Liver (tissue), 9 donors: ENCODE data around the gene DROSHA. TPM values are rescaled to one million over a fixed set of nuclear protein-coding genes. Genes with fewer than 3 reads are reported as not detected.
"Not testable (repeated sequence)": the region's sequence is repeated elsewhere in the genome, so short reads cannot be mapped to it uniquely, and the experiment has no call there.

Source experiments
- DNase-seq: peaks from one replicate; pipeline ENCODE4 v3.0.0-alpha.2; 2017; ENCODE audit warnings: low spot score
- H3K27ac ChIP-seq, 2 donors: one replicate each; pipeline ENCODE4 v1.7.0; 2013; ENCODE audit warnings: inconsistent platforms in 2 of 2, low read length in 2 of 2, control low read depth in 1 of 2, low read depth in 1 of 2, mild to moderate bottlenecking in 1 of 2
- H3K27me3 ChIP-seq, 4 donors: one replicate each; pipeline versions ENCODE4 v1.6.1 to v1.7.0; 2013; ENCODE audit warnings: low read length in 3 of 4, inconsistent platforms in 1 of 4, mild to moderate bottlenecking in 1 of 4, moderate library complexity in 1 of 4; ENCODE audit not compliant: control insufficient read depth in 4 of 4, insufficient read depth in 4 of 4
- H3K36me3 ChIP-seq, 4 donors: one replicate each; pipeline versions ENCODE4 v1.6.1 to v1.7.0; 2013; ENCODE audit warnings: low read length in 3 of 4, mild to moderate bottlenecking in 3 of 4, low read depth in 1 of 4, moderate library complexity in 1 of 4; ENCODE audit not compliant: control insufficient read depth in 4 of 4, insufficient read depth in 3 of 4
- H3K4me1 ChIP-seq, 4 donors: one replicate each; pipeline versions ENCODE4 v1.6.1 to v1.7.0; 2013; ENCODE audit warnings: low read length in 3 of 4, mild to moderate bottlenecking in 3 of 4, moderate library complexity in 1 of 4; ENCODE audit not compliant: control insufficient read depth in 4 of 4, insufficient read depth in 4 of 4
- H3K4me3 ChIP-seq, 3 donors: one replicate each; pipeline versions ENCODE4 v1.6.1 to v1.7.0; 2013; ENCODE audit warnings: low read length in 3 of 3, control low read depth in 1 of 3, low read depth in 1 of 3, mild to moderate bottlenecking in 1 of 3
- H3K9ac ChIP-seq, 2 donors: one replicate each; pipeline ENCODE4 v1.7.0; 2013; ENCODE audit warnings: low read length in 2 of 2, mild to moderate bottlenecking in 2 of 2, moderate library complexity in 2 of 2, control low read depth in 1 of 2, low read depth in 1 of 2
- H3K9me3 ChIP-seq, 4 donors: one replicate each; pipeline versions ENCODE4 v1.6.1 to v1.7.0; 2013; ENCODE audit warnings: low read length in 3 of 4; ENCODE audit not compliant: control insufficient read depth in 4 of 4
- CTCF ChIP-seq: fragments of 150-350 bp; IDR thresholded peaks from 2 replicates; pipeline ENCODE4 v1.5.1; 2017; ENCODE audit warnings: improper control_type of control experiment, low read depth, low read length; ENCODE audit not compliant: missing input control
- EGR1 ChIP-seq, 2 donors: IDR thresholded peaks; 2 replicates each; pipeline ENCODE4 v1.6.1; 2016 to 2018; ENCODE audit warnings: antibody characterized with exemption in 2 of 2, low read depth in 2 of 2
- JUND ChIP-seq, 2 donors: IDR thresholded peaks; 2 replicates each; pipeline ENCODE4 v1.6.1; 2016; ENCODE audit warnings: antibody characterized with exemption in 2 of 2
- RAD21 ChIP-seq, 2 donors: IDR thresholded peaks; 2 replicates each; pipeline ENCODE4 v1.6.1; 2016; ENCODE audit warnings: antibody characterized with exemption in 2 of 2, mild to moderate bottlenecking in 2 of 2
- SP1 ChIP-seq: IDR thresholded peaks from 2 replicates; pipeline ENCODE4 v1.6.1; 2018; ENCODE audit warnings: antibody characterized with exemption, mild to moderate bottlenecking
- YY1 ChIP-seq: IDR thresholded peaks from 2 replicates; pipeline ENCODE4 v1.6.1; 2016; ENCODE audit warnings: antibody characterized with exemption, mild to moderate bottlenecking
- WGBS: extraction: QIAGEN DNeasy Blood & Tissue Kit; methylation state at CpG from one replicate; pipeline ENCODE4 v1.1.7; 2013; 5-methylcytosine and 5-hydroxymethylcytosine counted together
- polyA plus RNA-seq, 2 donors: library from polyadenylated mRNA; stranded (reverse) in 1 of 2; unstranded in 1 of 2; fragments of 200-250 nt in 1 of 2; fragments of >200 nt in 1 of 2; fragmentation: Nextera tagmentation in 1 of 2; extraction: Ambion mirVana in 1 of 2; gene quantifications; one replicate each; pipeline versions ENCODE4 v1.2.1 to v1.2.3, GENCODE V29; 2013 to 2015
- total RNA-seq, 2 donors: library from RNA; depleted of rRNA; stranded (reverse); fragments of >200 nt; gene quantifications; one replicate each; pipeline ENCODE4 v1.2.3, GENCODE V29; 2014
- TF ChIP-seq, protein P1 (sequence below): IDR thresholded peaks from 2 replicates; pipeline ENCODE4 v1.6.1; 2016; ENCODE audit warnings: antibody characterized with exemption
- TF ChIP-seq, protein P2 (sequence below): IDR thresholded peaks from 2 replicates; pipeline ENCODE4 v1.6.1; 2016; ENCODE audit warnings: antibody characterized with exemption
- donor health status: healthy.
- donor health status: healthy.
- donor health status: healthy.
- donor health status: healthy.
- donor health status: healthy.

DROSHA gene
- total and polyA plus RNA-seq, 4 donors: 8.2 to 25.4 (median 15.4) TPM

- no peaks in the 10 kb centered on the region for H3K27me3 ChIP-seq
- H3K27ac ChIP-seq: no peak overlapping the region
- H3K4me3 ChIP-seq: no peak overlapping the region
- TF ChIP-seq, protein P1, sequence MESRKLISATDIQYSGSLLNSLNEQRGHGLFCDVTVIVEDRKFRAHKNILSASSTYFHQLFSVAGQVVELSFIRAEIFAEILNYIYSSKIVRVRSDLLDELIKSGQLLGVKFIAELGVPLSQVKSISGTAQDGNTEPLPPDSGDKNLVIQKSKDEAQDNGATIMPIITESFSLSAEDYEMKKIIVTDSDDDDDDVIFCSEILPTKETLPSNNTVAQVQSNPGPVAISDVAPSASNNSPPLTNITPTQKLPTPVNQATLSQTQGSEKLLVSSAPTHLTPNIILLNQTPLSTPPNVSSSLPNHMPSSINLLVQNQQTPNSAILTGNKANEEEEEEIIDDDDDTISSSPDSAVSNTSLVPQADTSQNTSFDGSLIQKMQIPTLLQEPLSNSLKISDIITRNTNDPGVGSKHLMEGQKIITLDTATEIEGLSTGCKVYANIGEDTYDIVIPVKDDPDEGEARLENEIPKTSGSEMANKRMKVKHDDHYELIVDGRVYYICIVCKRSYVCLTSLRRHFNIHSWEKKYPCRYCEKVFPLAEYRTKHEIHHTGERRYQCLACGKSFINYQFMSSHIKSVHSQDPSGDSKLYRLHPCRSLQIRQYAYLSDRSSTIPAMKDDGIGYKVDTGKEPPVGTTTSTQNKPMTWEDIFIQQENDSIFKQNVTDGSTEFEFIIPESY: no peak
- TF ChIP-seq YY1 (no peak), SP1 (no peak), EGR1 (IDR thresholded peaks at IDR 0.05; ENCODE audit: low read depth in 2 of 2) (no peak), RAD21 (IDR thresholded peaks at IDR 0.05) (no peak), JUND (IDR thresholded peaks at IDR 0.05) (no peak)
- TF ChIP-seq, protein P2, sequence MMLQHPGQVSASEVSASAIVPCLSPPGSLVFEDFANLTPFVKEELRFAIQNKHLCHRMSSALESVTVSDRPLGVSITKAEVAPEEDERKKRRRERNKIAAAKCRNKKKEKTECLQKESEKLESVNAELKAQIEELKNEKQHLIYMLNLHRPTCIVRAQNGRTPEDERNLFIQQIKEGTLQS: no peak
- no peaks in the 10 kb centered on the region for H3K36me3 ChIP-seq
- 95% methylated on average over 1 of the region's 1 CpG for WGBS
- H3K9me3 ChIP-seq: peaks cover 0 to 3% (median 1%) of the 10 kb centered on the region in 4 donors
- no peak for DNase-seq
- no peak overlapping the region for H3K9ac ChIP-seq
- no peaks in the 10 kb centered on the region for H3K4me1 ChIP-seq
Observed at GRCh38 chr5:31568302-31568835, 36.5 kb upstream of the DROSHA start.

- H3K4me1 ChIP-seq, H3K36me3 ChIP-seq, H3K4me3 ChIP-seq, H3K9ac ChIP-seq, H3K9me3 ChIP-seq, DNase-seq, H3K27me3 ChIP-seq, H3K27ac ChIP-seq: not testable (repeated sequence)
- WGBS: 90% methylated on average over 3 of the region's 3 CpGs
Observed at GRCh38 chr5:31566362-31566761, 34.5 kb upstream of the DROSHA start.

- H3K36me3 ChIP-seq: no peaks in the 10 kb centered on the region
- no peak for DNase-seq
- TF ChIP-seq RAD21 (IDR thresholded peaks at IDR 0.05) (no peak), JUND (IDR thresholded peaks at IDR 0.05) (no peak), CTCF (no peak), SP1 (no peak)
- TF ChIP-seq, protein P1: no peak
- H3K9me3 ChIP-seq: peaks cover 0 to 3% (median 1%) of the 10 kb centered on the region in 4 donors
- no peak overlapping the region for H3K27ac ChIP-seq
- no peak overlapping the region for H3K9ac ChIP-seq
- no peaks in the 10 kb centered on the region for H3K27me3 ChIP-seq
- no peaks in the 10 kb centered on the region for H3K4me1 ChIP-seq
- no peak overlapping the region for H3K4me3 ChIP-seq
- WGBS: 76% methylated on average over 4 of the region's 4 CpGs
Observed at GRCh38 chr5:31563216-31563615, 31.3 kb upstream of the DROSHA start.
